DMS114 treated with DMSO at 0.1 percent for 48 hours (cell line): ENCODE results near the gene ZNF598.
A peak's percentile ranks its signal among the peaks of the same experiment; 100 is the strongest.

Experiments used
- DNase-seq: peaks from one replicate; lab custom pipeline; 2025; ENCODE audit not compliant: unreplicated experiment; lab: John Stamatoyannopoulos, UW

The ZNF598 gene

DNA sequence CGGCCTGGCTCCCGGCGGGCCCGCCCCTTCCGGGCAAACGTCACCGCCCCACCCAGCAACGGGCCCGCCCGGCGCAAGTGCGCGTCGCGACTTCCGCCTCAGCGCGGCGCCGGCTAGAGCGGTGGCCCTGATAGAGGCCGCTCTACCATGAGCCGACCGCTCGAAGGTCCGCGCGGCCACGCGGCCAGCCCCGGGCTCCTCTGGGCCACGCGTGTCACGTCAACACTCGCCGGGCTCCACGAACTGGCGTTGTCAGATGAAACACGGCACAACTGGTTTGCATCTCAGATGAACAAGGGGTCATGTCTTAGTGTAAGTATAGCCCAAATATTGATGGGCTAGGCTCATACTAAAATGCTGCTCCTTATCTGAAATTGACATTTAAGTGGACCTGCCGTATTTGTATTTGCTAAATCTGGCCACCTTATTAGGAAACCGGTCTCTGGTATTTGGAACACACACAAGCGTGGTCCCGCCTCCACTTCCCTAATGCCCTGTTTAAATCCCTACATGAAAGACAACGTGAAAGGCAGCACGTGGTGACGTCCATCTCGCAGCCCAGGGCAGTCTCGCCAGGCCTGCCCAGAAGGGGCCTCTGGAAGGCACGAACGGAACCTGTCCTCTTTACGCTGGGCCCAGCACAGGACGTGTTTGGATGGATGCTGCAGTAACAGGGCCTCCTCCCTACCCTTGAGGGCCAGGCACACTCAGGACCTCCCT lies at the start of gene ZNF598:
Gene ZNF598 (minus strand): TSS at position 31 of the 720 bp plus-strand sequence.
- DNase-seq, result peak; percentile 50

GRCh38 chr16:2058872-2059271 lies 49.3 kb upstream of the ZNF598 start:
- DNase-seq, result no peak

GRCh38 chr16:2058420-2058819 lies 48.8 kb upstream of the ZNF598 start:
- no peak for DNase-seq

DNA sequence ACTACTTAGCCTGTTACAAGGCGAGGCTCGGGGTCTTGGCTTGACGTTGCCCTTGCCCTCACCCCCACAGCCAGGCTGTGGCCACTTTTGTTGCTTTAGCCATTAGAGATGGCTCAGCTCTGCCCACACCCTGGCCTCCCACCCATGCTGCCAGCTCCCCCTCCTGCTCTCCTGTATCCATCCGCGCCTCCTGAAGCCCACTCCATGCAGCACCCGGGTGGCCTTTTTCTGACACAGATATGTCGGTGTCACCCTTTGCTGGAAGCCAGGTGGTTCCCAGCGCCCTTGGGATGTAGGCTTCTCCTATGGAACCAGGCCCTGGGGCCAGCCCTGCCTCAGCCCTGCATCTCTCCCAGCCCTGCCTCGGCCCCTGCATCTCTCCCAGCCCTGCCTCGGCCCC lies 47.8 kb upstream of the ZNF598 start:
- no peak for DNase-seq

DNA sequence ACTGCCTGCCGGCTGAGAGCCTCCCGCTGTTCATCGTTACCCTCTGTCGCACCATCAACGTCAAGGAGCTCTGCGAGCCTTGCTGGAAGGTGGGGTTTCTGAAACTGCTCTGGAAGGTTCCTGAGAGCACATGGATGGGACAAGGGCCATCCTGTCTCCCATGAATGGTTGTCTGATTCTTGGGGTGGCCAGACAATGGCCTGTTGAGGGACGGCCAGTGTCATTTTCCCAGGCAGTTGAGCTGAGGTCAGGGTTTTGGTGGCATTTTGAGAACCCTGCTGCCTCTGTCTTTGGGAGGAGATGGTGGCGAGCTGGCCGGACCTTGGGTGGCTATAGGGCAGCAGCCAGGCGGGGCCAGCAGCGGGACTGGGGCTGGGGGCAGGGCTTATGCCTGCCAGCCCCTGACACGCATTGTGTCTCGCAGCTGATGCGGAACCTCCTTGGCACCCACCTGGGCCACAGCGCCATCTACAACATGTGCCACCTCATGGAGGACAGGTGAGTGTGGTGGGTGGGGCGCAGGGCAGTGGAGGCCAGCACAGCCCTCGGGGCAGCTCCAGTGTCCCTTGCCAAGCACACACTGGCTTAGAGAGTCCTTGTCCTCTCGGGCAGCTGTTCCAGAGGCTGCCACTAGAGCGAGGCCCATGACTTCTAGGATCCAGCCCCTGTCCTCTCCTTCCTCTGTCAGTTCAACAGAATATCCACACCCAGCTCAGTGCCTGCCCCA lies 47.2 kb upstream of the ZNF598 start:
- peak; percentile 5 for DNase-seq

- DNase-seq, result no peak
Observed at GRCh38 chr16:2056077-2056476, 46.5 kb upstream of the ZNF598 start.

DNA sequence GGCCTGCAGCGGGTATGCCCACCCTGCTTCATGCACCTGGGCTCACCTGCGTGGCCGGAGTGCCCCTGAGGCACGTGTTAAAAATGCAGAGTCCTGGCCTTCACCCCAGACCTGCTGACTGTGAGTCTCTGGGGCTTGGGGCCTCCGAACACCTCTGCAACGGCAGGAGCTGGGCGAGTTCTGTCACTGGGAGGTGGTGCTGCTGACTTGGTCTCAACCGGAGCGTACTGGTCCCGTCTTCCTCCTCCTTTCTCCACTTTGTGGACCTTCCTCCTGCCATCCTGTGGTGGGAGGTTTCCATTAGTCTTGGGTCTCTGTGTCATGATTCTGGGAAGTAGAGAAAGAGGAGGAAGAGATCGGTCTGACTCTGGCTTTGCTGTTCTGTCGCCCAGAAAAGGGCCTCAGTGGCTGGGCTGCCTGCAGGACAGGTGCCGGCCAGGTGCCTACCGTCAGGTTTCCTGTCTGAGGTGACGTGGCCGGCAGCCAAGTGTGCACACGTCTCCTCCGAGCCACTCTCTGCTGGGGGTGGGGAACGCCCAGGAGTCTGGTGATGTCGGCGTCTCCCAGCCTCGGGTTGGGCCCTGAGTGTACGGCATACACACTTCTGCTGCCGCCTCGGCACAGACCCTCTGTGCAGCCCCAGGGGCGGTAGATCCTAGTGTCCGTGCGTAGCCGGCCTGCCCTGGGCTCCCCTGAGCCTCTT lies 45.1 kb upstream of the ZNF598 start:
- no peak for DNase-seq

- DNase-seq, result no peak
Observed at GRCh38 chr16:2053897-2054296, 44.3 kb upstream of the ZNF598 start.

GRCh38 chr16:2053211-2053610 lies 43.6 kb upstream of the ZNF598 start:
- no peak for DNase-seq

GRCh38 chr16:2048116-2048543 lies 38.5 kb upstream of the ZNF598 start:
- DNase-seq, result no peak

DNA sequence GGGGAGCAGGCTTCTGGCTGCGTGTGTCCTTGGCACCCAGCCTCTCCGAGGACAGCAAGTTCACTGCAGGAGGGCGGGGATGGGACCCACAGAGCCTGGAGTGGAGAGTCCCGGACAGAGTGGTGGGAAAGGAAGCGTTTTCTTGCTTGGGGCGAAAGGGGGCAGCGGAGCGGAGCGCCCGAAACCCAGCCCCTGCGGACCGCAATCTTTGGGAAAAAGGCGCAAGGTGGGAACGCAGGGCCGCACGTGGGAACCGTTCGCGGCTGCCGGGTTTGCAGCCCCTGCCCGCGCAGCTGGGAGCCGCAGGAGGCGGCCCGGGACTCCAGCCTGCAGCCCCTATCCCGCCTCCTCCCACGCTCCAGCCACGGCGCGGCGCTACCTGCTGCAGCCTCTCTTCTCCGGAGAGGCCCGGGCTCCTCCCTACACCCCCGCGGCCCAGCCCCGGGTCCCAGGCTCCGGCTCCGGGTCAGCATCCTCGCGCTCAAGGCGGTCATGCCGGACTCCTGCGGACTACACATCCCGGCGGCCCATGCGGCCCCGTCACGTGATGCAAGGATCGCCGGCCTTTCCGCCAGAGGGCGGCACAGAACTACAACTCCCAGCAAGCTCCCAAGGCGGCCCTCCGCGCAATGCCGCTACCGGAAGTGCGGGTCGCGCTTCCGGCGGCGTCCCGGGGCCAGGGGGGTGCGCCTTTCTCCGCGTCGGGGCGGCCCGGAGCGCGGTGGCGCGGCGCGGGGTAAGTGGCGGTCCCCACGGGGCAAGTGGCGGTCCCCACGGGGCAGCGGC lies 37.9 kb upstream of the ZNF598 start, which contains the start of the genes NTHL1 and TSC2:
Gene NTHL1 (minus strand): TSS at position 505 of the 786 bp plus-strand sequence. CDS start 11 bp downstream, at position 494.
Gene TSC2 (plus strand): TSS at position 656 of the 786 bp plus-strand sequence. CDS start 631 bp downstream, outside the sequence.
- DNase-seq, result peak; percentile 85

DNA sequence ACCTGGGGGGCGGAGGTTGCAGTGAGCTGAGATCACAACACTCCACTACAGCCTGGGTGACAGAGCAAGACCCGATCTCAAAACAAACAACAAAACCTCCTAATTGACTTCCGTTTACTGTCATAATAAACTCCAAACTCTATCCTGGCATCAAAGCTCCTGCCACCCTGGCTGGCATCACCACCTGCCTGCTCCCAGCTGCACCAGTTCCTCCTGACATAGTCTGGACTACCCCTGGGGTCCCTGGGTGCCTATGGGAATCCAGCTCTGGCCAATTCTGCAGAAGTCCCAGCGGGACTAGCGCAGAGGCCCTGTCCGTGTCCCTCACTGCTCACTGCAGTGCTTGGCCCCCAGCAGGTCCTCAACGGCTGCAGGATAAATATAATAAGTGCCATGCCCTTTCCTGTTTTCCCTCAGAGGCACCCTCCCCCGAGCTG lies 37.3 kb upstream of the ZNF598 start:
- no peak for DNase-seq

GRCh38 chr16:2045965-2046892 lies 36.6 kb upstream of the ZNF598 start:
- DNase-seq, result no peak

GRCh38 chr16:2044541-2044940 lies 34.9 kb upstream of the ZNF598 start:
- DNase-seq, result no peak

GRCh38 chr16:2043667-2044451 lies 34.2 kb upstream of the ZNF598 start:
- DNase-seq, result no peak

- no peak for DNase-seq
Observed at GRCh38 chr16:2042986-2043666, 33.5 kb upstream of the ZNF598 start.

DNA sequence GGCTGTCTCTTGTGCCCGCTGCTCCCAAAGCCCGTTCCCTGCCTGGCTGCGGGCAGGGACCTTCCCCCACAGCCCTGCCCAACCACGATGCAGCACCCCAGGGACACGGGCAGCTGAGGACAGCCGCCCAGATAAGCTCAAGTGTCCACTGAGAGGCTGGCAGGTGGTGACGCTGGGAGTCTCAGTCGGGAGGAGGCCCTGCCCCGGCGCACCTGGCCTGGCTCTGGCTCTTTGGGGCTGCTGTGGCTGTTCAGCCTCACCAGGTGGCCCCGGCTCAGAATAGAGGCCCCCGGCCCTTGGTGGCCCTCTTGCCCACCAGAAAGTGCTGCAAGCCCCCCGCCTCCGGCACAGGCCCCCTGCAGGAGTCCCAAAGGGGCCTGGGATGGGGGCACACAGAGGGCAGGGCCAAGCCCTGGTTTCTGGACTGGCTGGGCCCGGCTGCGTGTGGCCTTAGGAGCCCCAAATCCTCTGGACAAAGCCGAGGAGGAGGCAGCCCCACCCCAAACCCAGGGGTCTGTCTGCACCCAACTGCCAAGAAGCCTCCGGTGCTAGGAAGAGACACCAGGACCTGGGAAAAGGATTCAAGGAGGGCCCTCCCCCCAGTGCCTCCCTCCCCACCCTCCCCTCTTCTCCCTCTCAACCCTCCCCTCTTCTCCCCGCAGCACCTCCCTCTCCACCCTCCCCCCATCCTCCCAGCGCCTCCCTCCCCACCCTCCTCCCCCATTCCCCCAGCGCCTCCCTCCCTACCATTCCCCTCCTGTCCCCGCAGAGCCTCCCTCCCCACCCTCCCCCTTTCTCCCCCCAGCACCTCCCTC lies 32.8 kb upstream of the ZNF598 start:
- DNase-seq, result no peak
